K562 (cell line): ENCODE data around the gene ASB2. TPM values are rescaled to one million over a fixed set of nuclear protein-coding genes. Genes with fewer than 3 reads are reported as not detected.

Experiments
- ATAC-seq: fragments of 200-7000 bp; cut with Tn5 transposase; 3 replicates; pipeline ENCODE4 v1.9.1; 2020; ENCODE audit warnings: moderate library complexity
- BruUV-seq: library from RNA; stranded (reverse); fragments of 400-500 nt; replicated peaks from 2 replicates; lab custom pipeline; 2021; lab: Mats Ljungman, UMichigan
- CTCF ChIA-PET: fragments of 300-600 bp; formaldehyde crosslinking; extraction: SDS; loops from one replicate; lab custom pipeline; 2021; ENCODE audit warnings: low intra/inter-chr PET ratio; lab: Yijun Ruan, JAX
- POLR2A ChIA-PET: fragments of 300-600, 350-650 bp; sonication (Branson Sonifier 250); formaldehyde crosslinking; extraction: SDS; loops from one replicate; lab custom pipeline; 2021; ENCODE audit warnings: antibody characterized with exemption, inconsistent platforms; lab: Yijun Ruan, JAX
- DNase-seq, 4 experiments: peaks; one replicate each; pipeline versions ENCODE4 v3.0.0 to v3.0.0-alpha.2; 2011 to 2018; ENCODE audit warnings: low spot score in 3 of 4, mixed read lengths in 3 of 4; ENCODE audit errors: extremely low read depth in 1 of 4
- FAIRE-seq: peaks from 2 replicates; lab custom pipeline; 2011; peaks lifted over from hg19 to GRCh38; lab: Jason Lieb, UNC
- H2AFZ ChIP-seq: 2 replicates; pipeline ENCODE4 v1.6.0; 2011; ENCODE audit warnings: low read depth, low read length, control low read depth, inconsistent platforms
- H3K27ac ChIP-seq: fragments of 200-600 bp; 3 replicates; pipeline ENCODE4 v1.8.0; 2011; ENCODE audit warnings: low read depth, mild to moderate bottlenecking, control low read depth, inconsistent platforms, low read length, moderate library complexity, mixed read lengths; ENCODE audit errors: extremely low read depth
- H3K27me3 ChIP-seq, 2 experiments: fragments of 300-600 bp in 1 of 2; 2 replicates in 1 of 2; 3 replicates in 1 of 2; pipeline versions ENCODE4 v1.6.0 to v1.8.0; 2011; ENCODE audit warnings: inconsistent platforms in 2 of 2, low read length in 2 of 2, mild to moderate bottlenecking in 1 of 2, mixed read lengths in 1 of 2, moderate library complexity in 1 of 2; ENCODE audit not compliant: control insufficient read depth in 2 of 2, insufficient read depth in 2 of 2
- H3K36me3 ChIP-seq: fragments of 300-600 bp; 3 replicates; pipeline ENCODE4 v1.8.0; 2011; ENCODE audit warnings: mild to moderate bottlenecking, low read length, inconsistent platforms; ENCODE audit not compliant: control insufficient read depth, insufficient read depth
- H3K4me1 ChIP-seq, 2 experiments: fragments of 200-600 bp in 1 of 2; replicated peaks in 1 of 2; 2 replicates in 1 of 2; 3 replicates in 1 of 2; pipeline versions ENCODE4 v1.5.1 to v1.8.0; 2011; ENCODE audit warnings: inconsistent platforms in 2 of 2, low read length in 2 of 2, mild to moderate bottlenecking in 1 of 2, mixed read lengths in 1 of 2, moderate library complexity in 1 of 2; ENCODE audit not compliant: control insufficient read depth in 2 of 2, insufficient read depth in 2 of 2
- H3K4me2 ChIP-seq: 2 replicates; pipeline ENCODE4 v1.6.1; 2011; ENCODE audit warnings: low read length, control low read depth, inconsistent platforms, mixed read lengths; ENCODE audit not compliant: insufficient read depth
- H3K4me3 ChIP-seq: fragments of 200-600 bp; sonication (generic), shearing (Covaris generic); 2 replicates; pipeline ENCODE4 v1.5.1; 2016; ENCODE audit warnings: control low read depth, inconsistent platforms
- H3K79me2 ChIP-seq: fragments of 200-600 bp; 3 replicates; pipeline ENCODE4 v1.8.0; 2011; ENCODE audit warnings: low read length, inconsistent platforms; ENCODE audit not compliant: control insufficient read depth, insufficient read depth
- H3K9ac ChIP-seq, 2 experiments: 2 replicates each; pipeline versions ENCODE4 v1.6.0 to v1.6.1; 2011; ENCODE audit warnings: low read depth in 2 of 2, low read length in 2 of 2, control low read depth in 1 of 2, inconsistent platforms in 1 of 2, mild to moderate bottlenecking in 1 of 2, mixed read lengths in 1 of 2; ENCODE audit not compliant: insufficient read depth in 1 of 2
- H3K9me1 ChIP-seq: one replicate; pipeline ENCODE4 v1.6.0; 2011; ENCODE audit warnings: inconsistent platforms, mild to moderate bottlenecking, low read length, moderate library complexity; ENCODE audit not compliant: control insufficient read depth, insufficient read depth
- H3K9me3 ChIP-seq: replicated peaks from 2 replicates; pipeline ENCODE4 v1.5.1; 2011; ENCODE audit warnings: low read depth, low read length, inconsistent platforms; ENCODE audit not compliant: control insufficient read depth, insufficient read depth
- H4K20me1 ChIP-seq: replicated peaks from 2 replicates; pipeline ENCODE4 v1.6.1; 2011; ENCODE audit warnings: low read length, inconsistent platforms, mixed read lengths; ENCODE audit not compliant: control insufficient read depth, insufficient read depth
- CHD1 ChIP-seq: fragments of 200-600 bp; sonication (generic); IDR thresholded peaks from one replicate; pipeline ENCODE4 v1.6.1; 2012; ENCODE audit warnings: mild to moderate bottlenecking, moderate library complexity, low read length, inconsistent platforms
- E2F3 ChIP-seq: fragments of 250-450 bp; sonication (Bioruptor Pico); IDR thresholded peaks from 2 replicates; pipeline ENCODE4 v1.4.0; 2020; ENCODE audit warnings: mild to moderate bottlenecking
- GATAD2A ChIP-seq: fragments of 450-650 bp; IDR thresholded peaks from 2 replicates; pipeline ENCODE4 v1.6.1; 2017
- JUNB ChIP-seq: fragments of 450-650 bp; formaldehyde crosslinking; conservative IDR thresholded peaks from 2 replicates; pipeline ENCODE4 v1.4.0; 2020; ENCODE audit warnings: mild to moderate bottlenecking
- KLF13 ChIP-seq: fragments of 450-650 bp; IDR thresholded peaks from 2 replicates; pipeline ENCODE4 v1.6.1; 2016; ENCODE audit warnings: missing genetic modification characterization, low read depth, mild to moderate bottlenecking, missing compliant biosample characterization, moderate library complexity, borderline replicate concordance
- NBN ChIP-seq: fragments of 450-650 bp; IDR thresholded peaks from 2 replicates; pipeline ENCODE4 v1.6.1; 2016; ENCODE audit warnings: low read depth, mild to moderate bottlenecking
- NCOA2 ChIP-seq, 2 experiments: fragments of 450-650 bp; IDR thresholded peaks; 2 replicates each; pipeline ENCODE4 v1.6.1; 2018; ENCODE audit warnings: mild to moderate bottlenecking in 2 of 2, moderate library complexity in 1 of 2; ENCODE audit not compliant: partially characterized antibody in 2 of 2
- POLR2AphosphoS2 ChIP-seq: IDR thresholded peaks from 2 replicates; pipeline ENCODE4 v1.6.1; 2012; ENCODE audit warnings: low read length, improper control_type of control experiment
- RBM34 ChIP-seq: fragments of 200-400 bp; formaldehyde crosslinking; IDR thresholded peaks from 2 replicates; pipeline ENCODE4 v1.6.1; 2018; ENCODE audit warnings: low read length, borderline replicate concordance; ENCODE audit not compliant: insufficient read depth
- RERE ChIP-seq: sonication (generic); formaldehyde crosslinking; IDR thresholded peaks from 2 replicates; pipeline ENCODE4 v1.8.0; 2023; ENCODE audit warnings: missing genetic modification reagents, mild to moderate bottlenecking, borderline replicate concordance
- RFX5 ChIP-seq: IDR thresholded peaks from 2 replicates; pipeline ENCODE4 v1.6.1; 2011; ENCODE audit warnings: low read depth, mild to moderate bottlenecking, improper control_type of control experiment, low read length
- SRSF3 ChIP-seq: fragments of 200-400 bp; formaldehyde crosslinking; IDR thresholded peaks from 2 replicates; pipeline ENCODE4 v1.6.1; 2016; ENCODE audit warnings: mild to moderate bottlenecking, low read length, moderate library complexity; ENCODE audit not compliant: insufficient read depth
- SUPT5H ChIP-seq: fragments of 450-650 bp; IDR thresholded peaks from 2 replicates; pipeline ENCODE4 v1.6.1; 2016
- ZNF717 ChIP-seq: fragments of 250-450 bp; sonication (Bioruptor Pico); IDR thresholded peaks from 2 replicates; pipeline ENCODE4 v1.5.0; 2021
- ZNF79 ChIP-seq: fragments of 250-450 bp; sonication (Bioruptor Pico); IDR thresholded peaks from 2 replicates; pipeline ENCODE4 v1.4.0; 2020; ENCODE audit warnings: low read depth, mild to moderate bottlenecking, moderate library complexity
- WGBS: fragments of 100-300 bp; shearing (Covaris generic); methylation state at CpG from one replicate; pipeline ENCODE4 v1.1.6; 2016; ENCODE audit warnings: low coverage, mixed read lengths; ENCODE audit not compliant: insufficient coverage; ENCODE audit errors: missing lambda C conversion rate; 5-methylcytosine and 5-hydroxymethylcytosine counted together
- in situ Hi-C: fragments of 300-500 bp; cut with MboI; formaldehyde crosslinking; loops from 4 replicates; pipeline ENCODE4 v1.15.0; 2018; ENCODE audit warnings: inconsistent platforms, mixed read lengths
- intact Hi-C: fragments of 100-400 bp; cut with micrococcal nuclease; formaldehyde crosslinking; loops from 2 replicates; pipeline ENCODE4 v1.14.2; 2022
- polyA plus RNA-seq, 8 experiments: library from polyadenylated mRNA; depleted of rRNA in 4 of 8; stranded (reverse) in 5 of 8; unstranded in 3 of 8; fragments of >200 nt; fragmentation: Nextera tagmentation in 2 of 8; fragmentation: Illumina TruSeq in 1 of 8; extraction: Ambion mirVana in 2 of 8; extraction: Trizol in 1 of 8; gene quantifications; 2 replicates each; pipeline versions ENCODE4 v1.2.1 to v1.2.3, GENCODE V29; 2011 to 2014; ENCODE audit warnings: inconsistent platforms in 1 of 8, missing spikeins in 1 of 8
- total RNA-seq, 7 experiments: library from RNA; depleted of rRNA in 6 of 7; stranded (reverse); fragments of >200 nt in 6 of 7; fragmentation: Illumina TruSeq in 2 of 7; extraction: Trizol in 2 of 7; gene quantifications; 2 replicates each; pipeline versions ENCODE4 v1.2.1 to v1.2.3, GENCODE V29; 2011 to 2021; ENCODE audit warnings: low replicate concordance in 1 of 7
- TF ChIP-seq, protein P1 (sequence below): sonication (generic); formaldehyde crosslinking; IDR thresholded peaks from 2 replicates; pipeline ENCODE4 v1.8.1; 2023; ENCODE audit warnings: mild to moderate bottlenecking, missing genetic modification reagents

Gene ASB2
- total and polyA plus RNA-seq, 9 of the 15 experiments (the other 6 are each of a cell fraction or from before 2014, with no cell fraction given), result not detected

GRCh38 chr14:93997082-93997481 is 20.7 kb upstream of the ASB2 start, which contains the start of gene CCDC197 (continued):
- no peak for TF ChIP-seq RERE
- TF ChIP-seq, all 486 proteins: peak for 0

- BruUV-seq, result no TSS peak
- Histone ChIP-seq H3K4me3 (no peak overlapping the region), H3K79me2 (no peaks in the 10 kb centered on the region), H3K4me2 (no peak overlapping the region), H4K20me1 (no peaks in the 10 kb centered on the region), H3K27me3 (peaks cover 0 to 32% of the 10 kb centered on the region in 2 experiments; a peak in 2 of 5 replicates), H2AFZ (no peak overlapping the region), H3K9me1 (no peaks in the 10 kb centered on the region), H3K4me1 (peaks cover 0 to 4% of the 10 kb centered on the region in 2 experiments; a peak in 2 of 5 replicates), H3K9ac (no peak overlapping the region), H3K9me3 (no peaks in the 10 kb centered on the region), H3K36me3 (no peaks in the 10 kb centered on the region), H3K27ac (no peak overlapping the region)
- DNase-seq (no peak), FAIRE-seq (no peak), ATAC-seq (no peak)
- POLR2A ChIA-PET, result no interaction called here
- intact Hi-C loops (no loop called here), in situ Hi-C loops (no loop called here)
- WGBS, result 6% methylated on average over 2 of the region's 8 CpGs
- CTCF ChIA-PET, result no interaction called here
- no peak for TF ChIP-seq POLR2AphosphoS2
- no peak for TF ChIP-seq SUPT5H
- TF ChIP-seq CHD1, result no peak
- TF ChIP-seq NBN, result no peak
- no peak for TF ChIP-seq ZNF717 (CRISPR knock-in tag)
- TF ChIP-seq ZNF79 (CRISPR knock-in tag), result no peak
- TF ChIP-seq JUNB, result no peak
- no peak for TF ChIP-seq NCOA2 (IDR thresholded peaks at IDR 0.05; ENCODE audit: partially characterized antibody in 2 of 2)
- TF ChIP-seq E2F3, result no peak
- TF ChIP-seq KLF13 (tag), result no peak
- TF ChIP-seq, protein P1, sequence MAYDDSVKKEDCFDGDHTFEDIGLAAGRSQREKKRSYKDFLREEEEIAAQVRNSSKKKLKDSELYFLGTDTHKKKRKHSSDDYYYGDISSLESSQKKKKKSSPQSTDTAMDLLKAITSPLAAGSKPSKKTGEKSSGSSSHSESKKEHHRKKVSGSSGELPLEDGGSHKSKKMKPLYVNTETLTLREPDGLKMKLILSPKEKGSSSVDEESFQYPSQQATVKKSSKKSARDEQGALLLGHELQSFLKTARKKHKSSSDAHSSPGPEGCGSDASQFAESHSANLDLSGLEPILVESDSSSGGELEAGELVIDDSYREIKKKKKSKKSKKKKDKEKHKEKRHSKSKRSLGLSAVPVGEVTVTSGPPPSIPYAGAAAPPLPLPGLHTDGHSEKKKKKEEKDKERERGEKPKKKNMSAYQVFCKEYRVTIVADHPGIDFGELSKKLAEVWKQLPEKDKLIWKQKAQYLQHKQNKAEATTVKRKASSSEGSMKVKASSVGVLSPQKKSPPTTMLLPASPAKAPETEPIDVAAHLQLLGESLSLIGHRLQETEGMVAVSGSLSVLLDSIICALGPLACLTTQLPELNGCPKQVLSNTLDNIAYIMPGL (CRISPR knock-in tag), result no peak
- TF ChIP-seq GATAD2A, result no peak
- no peak for TF ChIP-seq RFX5
- no peak for TF ChIP-seq RBM34
- no peak for TF ChIP-seq SRSF3
Observed at GRCh38 chr14:93996130-93996695, 19.8 kb upstream of the ASB2 start.
